GM19035 (cell line): Measurements from ENCODE around the gene ZNF79.

Experiments used
- ATAC-seq: cut with Tn5 transposase; IDR thresholded peaks from one replicate; pipeline ENCODE4 v1.9.1; 2021; ENCODE audit not compliant: unreplicated experiment

The ZNF79 gene

DNA sequence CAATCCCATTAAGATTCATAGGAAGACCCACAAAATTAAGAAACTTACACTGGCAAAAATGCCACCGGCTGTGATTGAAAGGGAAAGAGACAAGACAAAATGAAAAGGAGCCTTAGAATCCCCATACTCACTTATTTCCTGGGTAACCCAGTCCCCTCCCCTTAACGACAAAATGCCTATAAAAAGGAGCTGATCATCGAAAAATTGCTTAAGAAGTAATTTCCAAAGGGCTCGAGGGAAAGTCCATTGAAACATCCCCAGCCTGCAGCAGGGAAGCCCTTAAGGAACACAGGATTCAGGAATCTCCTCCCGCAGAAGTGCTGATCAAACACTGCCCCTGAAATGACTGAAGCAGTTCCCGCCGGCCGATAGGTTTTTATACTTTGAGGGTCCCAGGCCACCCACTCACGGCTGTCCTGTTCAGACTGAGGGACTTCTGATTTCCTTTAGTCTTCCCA, 677 bp upstream of the ZNF79 start:
- no peak for ATAC-seq

DNA sequence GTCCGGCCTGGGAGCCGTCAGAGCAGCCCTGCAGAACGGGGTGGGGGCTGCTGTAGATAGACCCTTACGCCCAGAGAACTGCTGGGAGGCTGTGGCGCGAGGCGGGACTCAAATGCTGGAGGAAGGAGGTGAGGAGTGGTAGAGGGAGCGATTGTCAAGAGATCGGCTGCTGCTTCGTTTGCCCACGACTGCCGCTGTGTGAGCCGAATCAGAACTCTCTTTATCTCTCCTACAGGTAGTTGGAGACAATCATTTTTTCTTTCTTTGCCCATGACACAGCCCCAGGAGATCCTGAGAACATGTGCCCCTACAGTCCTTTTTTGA, 456 bp downstream of the ZNF79 start:
- ATAC-seq, result no peak

DNA sequence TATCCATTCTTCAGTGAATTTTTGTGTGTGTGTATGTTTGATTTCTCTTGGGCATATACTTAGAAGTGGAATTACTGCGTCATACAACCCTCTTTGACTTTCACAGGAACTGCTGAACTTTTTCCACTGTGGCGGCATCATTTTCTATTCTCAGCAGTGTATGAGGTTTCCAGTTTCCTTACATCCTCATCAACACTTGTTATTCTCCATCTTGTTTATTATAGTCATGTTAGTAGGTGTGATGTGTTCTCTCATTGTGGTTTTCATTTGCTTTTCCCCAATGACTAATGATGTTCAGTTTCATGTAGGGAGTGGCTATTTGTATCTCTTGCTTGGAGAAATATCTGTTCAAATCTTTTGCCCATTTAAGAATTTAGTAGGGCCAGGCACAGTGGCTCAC, 2.6 kb downstream of the ZNF79 start:
- ATAC-seq, result no peak

DNA sequence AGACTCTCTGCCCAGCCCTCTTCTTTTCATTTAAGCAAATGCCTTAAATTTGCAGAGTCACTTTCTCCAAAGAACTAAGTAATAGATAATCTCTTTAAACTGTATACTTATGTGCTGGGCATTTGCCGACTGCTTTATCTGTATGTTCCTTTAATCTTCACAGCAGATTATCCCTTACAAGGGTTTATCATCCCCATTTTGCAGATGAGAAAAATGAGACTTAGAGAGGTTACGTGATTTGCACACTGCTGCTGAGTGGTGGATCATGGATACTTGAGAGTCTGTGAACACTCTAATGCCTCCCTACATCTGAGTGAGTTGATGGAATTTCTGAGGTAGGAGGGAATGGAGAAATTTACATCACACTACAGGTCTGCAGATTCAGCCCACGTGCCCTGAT, 4.2 kb downstream of the ZNF79 start:
- ATAC-seq, result no peak

DNA sequence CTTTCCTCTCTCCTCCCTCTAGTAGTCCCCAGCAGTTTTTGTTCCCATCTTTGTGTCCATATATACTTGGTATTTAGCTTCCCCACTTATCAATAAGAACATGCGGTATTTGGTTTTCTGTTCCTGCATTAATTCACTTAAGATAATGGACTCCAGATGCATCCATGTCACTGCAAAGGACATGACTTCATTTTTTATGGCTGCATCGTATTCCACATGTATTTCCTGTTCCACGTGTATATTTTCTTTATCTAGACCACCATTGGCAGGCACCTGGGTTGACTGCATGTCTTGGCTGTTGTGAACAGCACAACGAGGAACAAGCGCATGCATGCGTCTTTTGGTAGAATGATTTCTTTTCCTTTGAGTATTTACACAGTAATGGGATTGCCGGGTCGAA, 6.2 kb downstream of the ZNF79 start:
- ATAC-seq, result no peak

DNA sequence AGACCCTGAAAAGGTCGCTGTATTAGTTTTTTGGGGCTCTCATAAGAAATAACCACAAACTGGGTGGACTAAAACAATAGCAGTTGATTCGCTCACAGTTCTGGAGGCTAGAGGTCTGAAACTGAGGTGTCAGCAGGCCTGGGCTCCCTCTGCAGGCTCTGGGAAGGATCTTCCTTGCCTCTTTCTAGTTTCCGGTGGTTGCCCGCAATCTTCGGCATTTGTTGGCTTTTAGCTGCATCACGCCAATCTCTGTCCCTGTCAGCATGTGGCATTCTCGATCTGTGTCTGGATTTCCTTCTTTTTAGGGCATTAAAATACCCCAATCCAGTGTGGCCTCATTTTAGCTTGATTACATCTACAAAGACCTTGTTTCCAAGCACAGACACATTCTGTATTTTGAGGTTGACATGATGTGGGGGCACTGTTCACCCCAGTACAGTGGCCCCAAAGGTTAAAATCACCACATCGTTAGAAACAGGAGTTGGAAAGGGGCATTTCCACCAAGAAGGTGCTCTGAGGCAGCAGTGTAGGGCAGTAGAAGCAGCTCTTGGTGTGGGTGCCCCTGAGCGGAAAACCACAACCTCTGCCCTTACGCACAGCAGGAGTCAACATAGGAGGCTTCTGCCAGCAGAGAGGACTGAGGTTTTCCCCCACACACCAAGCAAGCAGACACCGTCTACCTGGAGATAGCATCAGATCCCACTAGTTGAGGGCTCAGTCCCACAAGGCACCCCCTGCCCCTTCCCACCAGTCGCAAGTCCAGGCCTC, 13.5 kb downstream of the ZNF79 start:
- no peak for ATAC-seq

DNA sequence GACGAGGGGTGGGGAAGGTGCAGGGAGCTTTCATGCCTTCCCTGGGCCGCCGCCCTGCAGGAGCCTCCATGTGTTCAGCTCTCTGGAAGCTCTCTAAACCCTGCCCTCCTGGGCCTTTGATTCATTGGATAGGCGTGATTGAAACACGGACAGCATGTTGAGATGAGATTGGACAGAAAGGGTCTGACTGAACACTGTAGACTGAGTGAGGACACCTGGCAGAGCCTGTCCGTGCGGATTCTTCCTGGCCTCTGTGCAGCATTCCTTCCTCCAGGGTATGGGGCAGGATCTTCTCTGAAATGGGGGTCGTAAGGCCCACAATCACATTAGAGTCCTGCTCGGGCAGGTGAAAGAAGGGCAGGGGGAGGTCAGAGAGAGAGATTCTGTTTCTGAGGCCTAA, 14.2 kb downstream of the ZNF79 start:
- ATAC-seq, result no peak

DNA sequence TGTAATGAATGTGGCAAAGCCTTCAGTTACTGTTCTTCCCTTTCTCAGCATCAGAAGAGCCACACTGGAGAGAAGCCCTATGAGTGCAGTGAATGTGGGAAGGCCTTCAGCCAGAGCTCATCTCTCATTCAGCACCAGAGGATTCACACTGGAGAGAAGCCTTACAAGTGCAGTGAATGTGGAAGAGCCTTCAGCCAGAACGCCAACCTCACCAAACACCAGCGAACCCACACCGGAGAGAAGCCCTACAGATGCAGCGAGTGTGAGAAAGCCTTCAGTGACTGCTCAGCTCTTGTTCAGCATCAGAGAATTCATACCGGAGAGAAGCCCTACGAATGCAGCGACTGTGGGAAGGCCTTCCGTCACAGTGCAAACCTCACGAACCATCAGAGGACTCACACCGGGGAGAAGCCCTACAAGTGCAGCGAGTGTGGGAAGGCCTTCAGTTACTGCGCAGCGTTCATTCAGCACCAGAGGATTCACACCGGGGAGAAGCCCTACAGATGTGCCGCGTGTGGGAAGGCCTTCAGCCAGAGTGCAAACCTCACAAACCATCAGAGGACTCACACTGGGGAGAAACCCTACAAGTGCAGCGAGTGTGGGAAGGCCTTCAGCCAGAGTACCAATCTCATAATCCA, 20.2 kb downstream of the ZNF79 start:
- ATAC-seq, result no peak

DNA sequence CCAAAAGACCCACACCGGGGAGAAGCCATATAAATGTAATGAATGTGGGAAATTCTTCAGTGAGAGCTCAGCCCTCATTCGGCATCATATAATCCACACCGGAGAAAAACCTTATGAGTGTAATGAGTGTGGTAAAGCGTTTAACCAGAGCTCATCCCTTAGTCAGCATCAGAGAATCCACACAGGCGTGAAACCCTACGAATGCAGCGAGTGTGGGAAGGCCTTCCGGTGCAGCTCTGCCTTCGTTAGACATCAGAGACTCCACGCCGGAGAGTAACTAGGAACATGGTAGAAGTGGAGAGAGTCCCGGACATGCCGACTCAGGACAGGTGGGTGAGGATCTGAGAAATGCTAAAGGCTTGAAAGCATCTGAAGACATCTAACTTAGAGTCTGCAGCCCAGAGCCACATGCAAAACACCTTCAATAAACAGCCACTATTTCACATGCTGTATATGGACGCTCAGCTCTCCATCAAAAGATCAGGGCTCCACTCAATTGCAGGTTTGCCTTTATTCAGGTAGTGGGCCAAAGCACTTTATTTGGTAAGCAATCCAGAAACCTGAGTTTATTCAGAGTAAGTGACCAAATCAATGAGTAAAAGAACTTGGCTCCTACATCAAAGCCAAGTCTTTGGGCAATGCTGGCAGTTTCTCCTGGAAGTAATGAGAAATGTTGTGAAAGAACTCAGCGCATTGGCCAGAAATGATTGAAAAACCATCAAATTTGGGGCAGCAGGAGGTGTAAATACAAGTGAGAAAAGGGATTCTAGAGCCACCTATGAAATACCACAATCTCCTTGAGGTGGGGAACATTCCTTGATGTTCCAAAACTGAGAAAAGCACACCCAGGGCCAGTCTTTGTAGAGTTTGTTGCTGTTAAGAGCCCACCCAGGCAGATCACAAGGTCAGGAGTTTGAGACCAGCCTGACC, 21.0 kb downstream of the ZNF79 start:
- no peak for ATAC-seq

DNA sequence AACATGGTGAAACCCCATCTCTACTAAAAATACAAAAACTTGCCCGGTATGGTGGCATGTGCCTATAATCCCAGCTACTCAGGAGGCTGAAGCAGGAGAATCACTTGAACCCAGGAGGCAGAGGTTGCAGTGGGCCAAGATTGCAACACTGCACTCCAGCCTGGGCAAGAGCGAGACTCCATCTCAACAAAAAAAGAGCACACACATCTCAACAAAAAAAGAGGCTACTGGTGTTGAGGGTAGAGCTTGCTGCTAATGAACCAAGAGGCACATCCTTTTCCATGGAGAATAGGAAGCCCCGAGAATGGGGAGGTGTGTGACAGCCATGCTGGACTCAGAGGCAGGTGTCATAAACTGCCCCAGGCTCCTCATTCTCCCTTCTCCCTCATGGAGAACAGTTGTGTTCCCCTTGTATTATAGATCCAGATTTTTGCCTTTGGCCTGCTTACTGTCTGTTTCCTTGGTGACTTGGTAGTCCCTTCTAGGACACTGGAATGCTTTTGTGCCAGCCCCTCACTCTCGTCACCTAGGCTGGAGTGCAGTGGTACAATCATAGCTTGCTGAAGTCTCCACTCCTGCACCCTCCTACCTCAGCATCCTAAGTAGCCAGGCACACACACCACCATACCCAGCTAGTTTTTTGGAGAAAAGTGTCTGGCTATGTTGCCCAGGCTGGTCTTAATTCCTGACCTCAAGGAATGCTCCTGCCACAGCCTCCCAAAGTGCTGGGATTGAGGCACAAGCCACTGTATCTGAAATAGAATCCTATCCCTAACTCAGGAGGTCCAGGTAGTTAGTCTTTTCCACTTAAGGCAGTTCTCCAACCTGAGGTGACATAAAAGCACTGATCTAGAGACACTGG, 21.9 kb downstream of the ZNF79 start:
- ATAC-seq, result no peak

DNA sequence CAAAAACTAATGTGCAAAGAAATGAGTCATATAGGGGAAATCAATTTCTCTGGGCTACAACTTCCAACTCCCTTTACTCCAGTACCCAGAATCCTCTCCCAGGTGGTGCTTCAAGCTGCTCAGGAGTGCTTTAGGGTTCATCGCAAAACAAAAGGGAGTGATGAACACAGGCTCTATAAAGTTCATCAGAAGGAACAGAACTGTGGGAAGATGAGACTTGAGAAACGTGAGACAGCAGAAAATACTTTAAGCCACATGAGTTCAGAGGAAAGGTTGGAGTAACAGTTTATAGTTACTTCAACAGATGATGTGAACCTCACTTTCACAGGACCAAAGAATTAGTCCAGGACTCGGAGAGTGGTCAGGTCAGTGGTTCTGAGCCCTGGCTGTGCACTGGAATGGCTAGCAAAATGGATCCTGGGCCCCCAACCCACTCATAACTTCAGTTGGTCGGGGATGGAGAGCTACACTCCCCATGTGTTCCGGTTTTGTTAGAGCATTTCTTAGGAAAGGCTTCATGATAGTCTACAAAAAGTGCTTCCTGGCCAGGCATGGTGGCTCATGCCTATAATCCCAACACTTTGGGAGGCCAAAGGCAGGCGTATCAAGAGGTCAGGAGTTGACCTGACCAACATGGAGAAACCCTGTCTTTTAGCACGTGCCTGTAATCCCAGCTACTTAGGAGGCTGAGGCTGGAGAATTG, 22.7 kb downstream of the ZNF79 start:
- no peak for ATAC-seq

DNA sequence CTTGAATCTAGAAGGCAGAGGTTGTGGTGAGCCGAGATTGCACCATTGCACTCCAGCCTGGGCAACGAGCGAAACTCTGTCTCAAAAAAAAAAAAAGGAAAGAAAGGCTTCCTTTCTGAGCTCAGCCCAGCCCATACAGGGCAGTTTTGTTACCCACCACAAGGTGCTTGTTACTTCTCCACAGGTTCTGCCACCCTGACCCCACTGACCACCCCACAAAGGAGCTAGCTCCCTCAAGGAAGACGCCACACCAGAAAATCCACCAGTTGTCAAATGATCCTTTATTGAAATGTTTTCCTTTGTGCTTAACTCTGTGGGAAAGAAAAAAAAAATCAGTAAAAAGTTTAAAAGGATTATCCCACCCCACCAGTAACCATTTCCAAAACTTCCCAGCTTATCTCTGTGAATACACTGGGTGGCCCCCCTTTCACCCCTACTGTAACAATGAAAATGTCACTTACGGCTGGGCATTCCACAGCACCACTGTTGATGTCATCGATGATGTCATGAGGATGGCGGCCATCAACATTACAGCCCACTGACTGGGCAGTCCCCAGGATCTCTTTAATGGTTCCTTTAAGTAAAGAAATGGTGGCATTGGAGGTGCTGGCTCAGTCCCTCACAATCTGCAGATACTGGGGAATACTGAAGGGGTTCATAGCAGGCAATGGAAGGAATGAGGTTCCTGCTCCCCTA, 23.4 kb downstream of the ZNF79 start:
- ATAC-seq, result no peak

DNA sequence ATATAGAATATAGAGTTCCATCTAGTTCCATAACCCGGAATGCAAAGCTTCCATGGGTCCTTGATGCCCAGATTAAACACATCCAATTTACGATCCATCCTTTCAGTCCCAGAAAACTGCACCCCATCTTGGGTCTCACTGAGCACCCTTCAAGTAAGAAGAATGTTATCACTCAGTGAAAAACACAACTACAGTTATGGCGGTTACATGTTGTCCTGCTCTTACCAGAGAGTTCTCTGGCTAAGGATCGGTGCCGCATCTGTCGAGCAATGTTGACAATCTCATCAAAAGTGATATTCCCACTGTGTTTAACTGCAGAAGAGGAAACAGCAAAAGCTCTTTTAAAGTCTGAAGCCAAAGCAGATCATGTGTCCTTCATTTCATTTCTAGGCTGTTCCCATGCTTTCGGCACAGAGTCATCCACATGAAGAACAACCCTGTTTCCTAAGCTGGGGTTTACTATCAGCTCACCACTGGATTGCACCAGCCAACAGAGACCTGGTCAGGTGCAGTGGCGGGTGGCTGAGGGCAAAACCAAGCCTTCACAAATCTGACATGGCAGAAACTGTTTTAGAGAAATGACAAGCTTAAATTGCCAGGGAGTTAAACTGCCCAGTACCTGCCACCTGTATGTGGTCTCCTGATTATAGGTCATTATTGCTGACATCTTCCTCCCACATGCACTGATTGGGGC, 24.1 kb downstream of the ZNF79 start:
- no peak for ATAC-seq

DNA sequence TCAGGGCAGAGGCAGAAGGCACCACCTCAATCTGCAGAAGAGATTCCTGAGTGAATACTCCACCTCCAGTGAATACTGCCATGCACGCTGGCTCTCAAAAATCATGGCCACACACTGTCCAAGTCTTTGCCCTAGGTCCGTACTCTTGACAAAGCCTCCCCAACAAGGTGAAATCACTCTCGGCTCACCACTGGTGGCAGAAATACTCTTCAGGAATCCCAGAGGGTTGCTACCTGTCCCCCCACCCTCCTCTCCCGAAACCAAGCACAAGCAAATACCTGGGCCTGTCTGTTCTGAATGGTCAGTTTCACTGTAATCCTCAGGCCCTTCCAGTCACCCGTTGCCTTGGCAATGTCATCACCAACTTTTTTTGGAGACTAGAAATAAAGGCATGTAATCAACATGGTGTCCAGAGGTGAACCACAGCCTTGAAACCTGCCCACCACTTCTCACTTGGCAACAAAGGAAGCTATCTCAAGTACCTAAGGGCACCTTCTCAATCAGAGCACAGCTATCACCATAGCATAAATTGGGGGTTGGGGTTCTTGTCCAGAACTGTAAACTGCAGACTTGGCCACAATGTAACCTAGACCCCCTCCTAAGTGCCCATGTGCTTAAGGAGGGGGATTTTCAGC, 25.3 kb downstream of the ZNF79 start:
- no peak for ATAC-seq

DNA sequence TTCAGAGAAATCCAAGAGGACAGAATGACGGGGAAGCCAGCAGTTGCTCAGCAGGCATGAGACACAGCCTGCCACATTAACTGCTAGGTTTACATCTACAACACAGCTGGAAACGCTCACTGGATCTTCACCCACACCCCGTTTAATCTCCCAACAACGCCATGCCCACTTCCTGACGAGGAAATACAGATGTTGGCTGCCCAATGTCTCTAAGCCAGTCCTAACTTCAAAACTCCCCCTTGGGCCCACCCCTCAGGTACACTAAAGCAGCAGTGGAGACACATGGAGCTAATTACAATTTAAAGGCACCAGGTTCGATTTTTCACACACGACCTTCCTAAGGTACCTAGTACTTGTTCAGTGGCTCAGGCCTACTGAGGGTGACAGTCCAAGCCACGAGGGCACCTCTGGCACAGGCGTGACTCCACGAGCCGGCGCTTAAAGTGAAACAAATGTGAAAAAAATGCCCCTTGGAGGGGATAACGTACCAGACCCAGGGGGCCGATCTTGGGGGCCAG, 26.1 kb downstream of the ZNF79 start:
- ATAC-seq, result no peak

DNA sequence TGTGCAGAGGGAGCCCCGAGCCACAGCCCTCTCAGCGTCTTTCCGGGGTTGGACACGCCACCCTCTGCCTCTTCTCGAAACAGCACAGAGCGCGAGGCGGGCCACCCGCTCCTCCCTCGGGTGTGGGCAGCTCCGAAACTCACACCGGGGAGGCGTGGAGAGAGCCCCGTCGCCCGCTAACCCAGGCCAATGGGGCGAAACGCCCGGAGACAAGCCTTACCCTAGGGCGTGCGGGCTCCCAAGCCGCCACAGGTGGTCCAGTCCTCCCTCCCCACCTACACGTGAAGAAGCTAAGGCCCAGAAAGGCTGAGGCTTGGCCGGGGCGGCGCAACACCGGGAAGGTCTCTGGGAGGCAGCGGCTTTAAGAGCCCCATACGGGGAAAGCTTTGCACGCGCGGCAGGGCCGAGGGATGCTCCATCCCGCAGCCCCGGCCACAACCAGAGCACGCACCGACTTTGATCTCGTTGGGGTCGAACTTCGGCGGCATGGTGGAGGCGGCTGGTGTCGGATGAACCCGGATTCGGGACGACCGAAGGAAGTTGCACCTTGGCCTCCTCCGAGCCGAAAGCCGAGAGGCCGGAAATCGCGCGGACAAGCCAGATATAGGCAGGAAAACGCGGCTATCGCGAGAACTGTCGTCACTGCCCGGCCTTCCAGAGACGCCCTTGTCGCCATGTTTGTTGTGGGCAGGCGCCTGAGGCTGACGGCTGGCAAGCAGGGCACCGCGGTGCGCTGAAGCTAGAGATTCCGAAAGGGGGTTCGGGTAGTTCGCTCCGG, 26.8 kb downstream of the ZNF79 start, which contains the start of the genes LRSAM1 and RPL12:
Gene LRSAM1 (plus strand): TSS at position 681 of the 778 bp plus-strand sequence. CDS start 3,018 bp downstream, outside the sequence.
Gene RPL12 (minus strand): TSS at position 577 of the 778 bp plus-strand sequence. CDS start 89 bp downstream, at position 488.
- ATAC-seq, result peak; percentile 62

DNA sequence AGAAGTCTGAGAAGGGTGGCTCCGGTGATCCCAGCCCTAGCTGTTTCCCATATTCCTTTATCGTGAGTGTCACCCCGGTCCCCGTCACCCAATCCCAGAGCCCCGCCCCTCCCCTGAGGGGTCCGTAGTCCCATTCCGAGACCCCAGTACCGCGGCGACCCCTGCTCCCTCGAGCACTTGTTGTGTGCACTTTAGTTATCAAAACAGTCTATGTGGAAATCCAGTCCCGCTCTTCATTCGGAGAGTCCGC, 27.4 kb downstream of the ZNF79 start:
- ATAC-seq, result no peak
